ENCODE data around the gene GPR31. TPM values are rescaled to one million over a fixed set of nuclear protein-coding genes. Genes with fewer than 3 reads are reported as not detected.

The GPR31 gene
- total and polyA plus RNA-seq, 2 of the 4 experiments (the other 2 are of a cell fraction), result not detected

DNA sequence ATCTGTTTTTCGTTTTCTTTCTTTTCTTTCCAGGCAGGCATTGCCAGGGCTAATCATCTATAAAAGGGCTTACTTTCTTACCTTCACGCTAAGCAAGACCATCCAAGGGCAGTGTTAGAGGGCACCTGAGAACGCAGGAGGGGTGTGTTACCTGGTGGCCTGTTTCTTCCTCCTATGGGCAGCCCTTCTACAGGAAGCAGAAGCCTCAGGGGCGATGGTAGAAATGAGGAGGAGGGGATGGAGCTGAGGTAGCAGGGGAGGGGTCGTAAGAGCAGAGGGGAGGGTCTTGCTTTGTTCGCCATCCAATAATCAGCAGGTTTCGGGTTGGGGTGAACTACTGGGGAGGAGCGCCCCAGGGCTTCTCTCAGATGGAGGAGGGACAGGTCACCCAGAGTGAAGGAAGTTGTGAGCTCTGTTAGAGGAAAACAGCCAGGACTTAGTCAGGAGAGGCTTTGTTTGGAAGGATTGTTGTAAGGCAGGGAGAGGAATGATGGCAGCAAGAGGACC, 36.4 kb downstream of the GPR31 start:
- H4K5ac ChIP-seq (ENCODE audit: low read depth, low read length), result no peak overlapping the region
- H3K9ac ChIP-seq (ENCODE audit: low read depth, low read length), result no peak overlapping the region
- ATAC-seq (ENCODE audit: low read depth), result no peak
- H2AK5ac ChIP-seq (ENCODE audit: low read depth, low read length), result no peak overlapping the region
- H2BK20ac ChIP-seq (ENCODE audit: low read depth, low read length), result no peak overlapping the region
- H2AFZ ChIP-seq (replicated peaks; ENCODE audit: low read length, poor library complexity), result no peak overlapping the region
- WGBS, 2 experiments (ENCODE audit: extremely low coverage in 2 of 2, insufficient read length in 1 of 2), result 60% methylated on average over 1 of the region's 8 CpGs; no CpG with 5 or more reads in 1 of the 2 experiments
- H3K36me3 ChIP-seq (ENCODE audit: control insufficient read depth, insufficient read depth, low read length), result no peaks in the 10 kb centered on the region
- TF ChIP-seq RCOR1 (IDR thresholded peaks at IDR 0.05; ENCODE audit: insufficient replicate concordance, low read length) (no peak), SMC3 (IDR thresholded peaks at IDR 0.05; ENCODE audit: low read depth, low read length) (no peak), MAZ (IDR thresholded peaks at IDR 0.05; ENCODE audit: borderline replicate concordance, low read depth, low read length) (no peak), FOS (IDR thresholded peaks at IDR 0.05; ENCODE audit: low read depth, low read length) (no peak)
- no peak overlapping the region for H4K91ac ChIP-seq (ENCODE audit: insufficient read depth, low read depth, low read length)
- no peak overlapping the region for H3K23ac ChIP-seq (ENCODE audit: low read depth, low read length)
- BruUV-seq (replicated peaks), result no TSS peak
- no peak overlapping the region for H3K14ac ChIP-seq (replicated peaks; ENCODE audit: low read depth, low read length)
- ChIA-PET CTCF (no interaction called here), POLR2A (ENCODE audit: unreplicated experiment) (no interaction called here)
- H2BK5ac ChIP-seq (ENCODE audit: low read depth, low read length, poor library complexity, severe bottlenecking), result no peak overlapping the region
- H3K56ac ChIP-seq (ENCODE audit: extremely low read depth, insufficient read depth, low read length), result no peak overlapping the region
- no peaks in the 10 kb centered on the region for H4K20me1 ChIP-seq (ENCODE audit: insufficient read depth, low read length)
- no peaks in the 10 kb centered on the region for H3K27me3 ChIP-seq (ENCODE audit: control insufficient read depth, insufficient read depth, low read length)
- no peak overlapping the region for H3K4me2 ChIP-seq (ENCODE audit: low read depth, low read length)
- no peak overlapping the region for H3K4me3 ChIP-seq (ENCODE audit: insufficient read depth, low read depth, low read length)
- no peak overlapping the region for H3K4ac ChIP-seq (ENCODE audit: low read depth, low read length)
- intact Hi-C loops (cut with micrococcal nuclease) (no loop called here), dilution Hi-C loops (cut with HindIII; ENCODE audit: low sequenced_read_pairs, unreplicated experiment) (no loop called here), in situ Hi-C loops (cut with MboI; ENCODE audit: low sequenced_read_pairs) (no loop called here)
- no peak overlapping the region for H4K8ac ChIP-seq (ENCODE audit: low read depth in 2 of 2, low read length in 2 of 2)
- H3K18ac ChIP-seq (ENCODE audit: low read depth, low read length), result no peak overlapping the region
- no peaks in the 10 kb centered on the region for H3K4me1 ChIP-seq (ENCODE audit: control insufficient read depth, insufficient read depth, low read length)
- H2BK15ac ChIP-seq (ENCODE audit: low read depth, low read length), result no peak overlapping the region
- no peak for DNase-seq
- H2AK9ac ChIP-seq (replicated peaks; ENCODE audit: low read depth, low read length, poor library complexity), result no peak overlapping the region
- H3K9me1 ChIP-seq (ENCODE audit: insufficient read depth, low read length), result no peaks in the 10 kb centered on the region
- H3K79me1 ChIP-seq (ENCODE audit: low read depth in 1 of 2, low read length in 2 of 2), result no peaks in the 10 kb centered on the region
- H3K9me3 ChIP-seq (ENCODE audit: control insufficient read depth, insufficient read depth, low read length), result peaks cover 28% of the 10 kb centered on the region
- H3K27ac ChIP-seq (ENCODE audit: insufficient read depth, low read length), result no peak overlapping the region
- H2BK120ac ChIP-seq (ENCODE audit: low read depth, low read length), result no peak overlapping the region
